Fibroblast of gingiva (primary cell): ENCODE results near the gene HTRA3.
A peak's percentile ranks its signal among the peaks of the same experiment; 100 is the strongest.
"Not testable (repeated sequence)": the region's sequence is repeated elsewhere in the genome, so short reads cannot be mapped to it uniquely, and the experiment has no call there.

ENCODE experiments used
- DNase-seq: peaks from one replicate; pipeline ENCODE4 v3.0.0-alpha.2; 2011; ENCODE audit warnings: low read depth

Gene HTRA3

GRCh38 chr4:8325291-8325973, 55.9 kb downstream of the HTRA3 start:
- no peak for DNase-seq

GRCh38 chr4:8326206-8326605, 56.7 kb downstream of the HTRA3 start:
- no peak for DNase-seq

GRCh38 chr4:8328456-8328855, 58.9 kb downstream of the HTRA3 start:
- no peak for DNase-seq

GRCh38 chr4:8328866-8329559, 59.5 kb downstream of the HTRA3 start:
- no peak for DNase-seq

- no peak for DNase-seq
Measured at GRCh38 chr4:8329560-8329858, 60.0 kb downstream of the HTRA3 start.

GRCh38 chr4:8329859-8330761, 60.6 kb downstream of the HTRA3 start:
- DNase-seq, result no peak

- DNase-seq, result peak; percentile 68
Measured at GRCh38 chr4:8330821-8331574, 61.4 kb downstream of the HTRA3 start.

GRCh38 chr4:8331575-8331955, 62.0 kb downstream of the HTRA3 start:
- DNase-seq, result no peak

GRCh38 chr4:8332038-8332857, 62.7 kb downstream of the HTRA3 start:
- no peak for DNase-seq

GRCh38 chr4:8332891-8333331, 63.4 kb downstream of the HTRA3 start:
- no peak for DNase-seq

GRCh38 chr4:8333726-8334460, 64.3 kb downstream of the HTRA3 start:
- no peak for DNase-seq

GRCh38 chr4:8334786-8335460, 65.4 kb downstream of the HTRA3 start:
- no peak for DNase-seq

GRCh38 chr4:8335848-8336247, 66.3 kb downstream of the HTRA3 start:
- DNase-seq, result no peak

- DNase-seq, result no peak
Measured at GRCh38 chr4:8336412-8337075, 67.0 kb downstream of the HTRA3 start.

- no peak for DNase-seq
Measured at GRCh38 chr4:8338351-8338961, 68.9 kb downstream of the HTRA3 start.

GRCh38 chr4:8340781-8341241, 71.3 kb downstream of the HTRA3 start:
- DNase-seq, result peak; percentile 21

- DNase-seq, result not testable (repeated sequence)
Measured at GRCh38 chr4:8341281-8341680, 71.7 kb downstream of the HTRA3 start.

- DNase-seq, result no peak
Measured at GRCh38 chr4:8341691-8342090, 72.1 kb downstream of the HTRA3 start.
